CMK (cell line): ENCODE measurements around the gene MYLK2.

Experiments used
- DNase-seq: peaks from one replicate; pipeline ENCODE4 v3.0.0-alpha.2; 2010; ENCODE audit warnings: low read depth

Gene MYLK2

DNA sequence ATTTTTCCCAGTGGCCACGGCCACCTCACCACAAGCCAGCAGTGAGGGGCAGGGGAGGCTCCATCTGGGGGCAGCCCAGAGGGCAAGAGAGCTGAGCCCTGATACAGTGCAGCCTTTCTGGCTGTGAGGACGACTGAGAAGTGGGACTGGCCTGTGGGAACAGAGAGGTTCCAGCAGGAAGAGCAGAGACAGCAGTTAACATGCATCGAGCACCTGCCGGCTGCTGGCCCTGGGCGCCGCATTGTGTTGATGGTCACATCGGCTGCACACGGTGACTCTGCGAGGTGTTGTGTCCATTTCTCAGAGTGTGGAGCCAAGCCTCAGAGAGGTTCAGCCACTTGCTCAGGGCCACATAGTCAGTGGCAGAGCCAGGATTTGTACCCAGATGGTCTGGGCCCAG, 16.4 kb downstream of the MYLK2 start:
- no peak for DNase-seq

DNA sequence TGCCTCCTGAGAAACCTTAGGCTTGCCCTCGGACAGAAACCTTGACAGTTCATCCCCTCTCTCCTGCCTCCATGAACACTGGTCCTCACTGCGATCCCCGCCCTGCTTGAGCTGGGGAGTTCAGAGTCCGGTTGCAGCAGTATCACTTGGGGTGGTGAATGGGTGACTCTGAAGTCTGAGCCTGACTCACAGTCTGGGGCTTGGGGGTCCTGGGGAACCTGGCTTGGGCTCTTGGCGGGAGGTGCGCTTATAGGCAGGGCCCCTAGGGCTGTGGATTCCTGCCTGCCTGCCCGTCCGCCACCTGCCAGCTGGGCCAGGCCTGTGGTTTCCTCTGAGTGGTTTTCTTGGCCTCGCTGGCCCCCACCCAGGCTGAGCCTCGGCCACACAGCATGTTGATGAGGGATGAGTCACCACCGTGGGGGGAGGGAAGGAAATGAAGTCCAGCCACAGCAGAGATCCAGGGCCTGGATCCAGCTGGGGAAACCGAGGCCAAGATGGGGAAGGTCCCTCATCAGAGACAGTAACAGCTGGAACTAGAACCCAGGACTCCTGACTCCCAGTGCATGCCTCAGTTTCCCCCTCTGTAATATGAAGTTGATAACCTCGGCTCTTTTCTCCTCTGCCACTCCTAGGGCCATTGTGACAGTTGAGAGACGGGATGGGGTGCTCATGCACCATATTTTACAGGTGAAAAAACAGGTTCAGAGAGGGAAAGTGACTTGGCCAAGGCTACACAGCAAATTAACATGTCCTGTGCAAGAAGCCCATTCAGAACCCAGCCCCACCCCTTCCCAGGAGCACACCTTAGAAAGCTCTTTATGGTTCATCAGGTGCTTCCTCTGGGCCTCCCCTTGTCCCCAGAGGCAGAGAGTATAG, 17.1 kb downstream of the MYLK2 start:
- DNase-seq, result peak; percentile 32

DNA sequence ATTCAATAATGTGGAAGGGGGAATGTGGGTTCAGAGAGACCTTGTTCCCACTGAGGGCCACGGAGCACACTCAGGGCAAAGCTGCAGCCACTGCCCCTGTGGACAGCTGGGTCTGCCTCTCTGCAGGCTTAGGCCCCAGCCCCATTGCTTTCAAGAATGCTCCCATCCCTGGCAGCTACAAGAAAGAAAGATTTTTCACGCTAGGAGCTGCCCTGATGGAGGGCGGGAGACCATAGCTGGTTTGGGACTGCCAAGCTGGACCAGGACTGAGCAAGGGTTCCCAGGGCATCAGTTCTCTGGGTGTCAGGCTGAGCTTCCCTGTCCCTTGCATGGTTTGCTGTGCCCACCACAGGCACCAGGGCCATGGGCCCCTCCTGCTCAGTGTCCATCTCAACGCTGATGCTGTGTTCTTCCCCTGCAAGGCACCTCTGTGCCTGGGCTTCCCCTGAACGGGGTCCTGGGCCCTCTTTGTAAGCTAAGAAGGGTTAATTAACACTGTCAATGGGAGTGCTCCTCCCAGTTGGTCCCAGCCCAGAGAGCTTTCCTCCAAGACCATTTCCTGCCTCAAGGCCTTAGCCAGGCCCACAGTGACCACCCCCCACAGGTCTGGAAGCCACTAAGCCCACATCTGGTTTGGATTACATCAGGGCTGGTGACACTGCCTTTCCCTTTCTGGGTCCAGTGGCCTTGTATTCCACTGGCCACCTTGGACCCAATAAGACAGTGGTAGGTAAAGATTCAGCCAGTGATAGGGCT, 17.9 kb downstream of the MYLK2 start:
- no peak for DNase-seq

DNA sequence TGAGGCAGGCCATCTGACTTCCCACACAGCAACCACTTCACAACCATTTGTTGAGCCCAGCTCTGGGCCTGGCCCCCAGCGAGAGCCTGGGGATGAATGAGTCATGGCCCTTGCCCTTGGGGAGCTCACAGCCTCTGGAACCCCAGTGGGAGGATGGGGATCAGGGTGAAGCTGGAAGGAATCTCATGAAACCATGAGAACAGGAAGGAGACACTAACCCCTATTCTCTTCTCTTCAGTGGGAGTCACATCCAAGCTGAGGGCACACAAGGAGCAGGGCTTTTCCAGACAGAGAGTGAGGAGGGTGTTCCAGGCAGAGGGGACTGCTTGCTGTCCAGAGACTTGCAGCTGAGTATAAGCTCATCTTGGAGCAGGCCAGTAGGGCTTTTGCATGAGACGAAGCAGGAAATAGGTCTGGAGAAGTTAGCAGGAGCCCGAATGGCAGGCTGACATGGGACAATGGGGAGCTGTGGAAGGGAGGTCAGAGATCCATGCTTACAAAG, 18.8 kb downstream of the MYLK2 start:
- no peak for DNase-seq

DNA sequence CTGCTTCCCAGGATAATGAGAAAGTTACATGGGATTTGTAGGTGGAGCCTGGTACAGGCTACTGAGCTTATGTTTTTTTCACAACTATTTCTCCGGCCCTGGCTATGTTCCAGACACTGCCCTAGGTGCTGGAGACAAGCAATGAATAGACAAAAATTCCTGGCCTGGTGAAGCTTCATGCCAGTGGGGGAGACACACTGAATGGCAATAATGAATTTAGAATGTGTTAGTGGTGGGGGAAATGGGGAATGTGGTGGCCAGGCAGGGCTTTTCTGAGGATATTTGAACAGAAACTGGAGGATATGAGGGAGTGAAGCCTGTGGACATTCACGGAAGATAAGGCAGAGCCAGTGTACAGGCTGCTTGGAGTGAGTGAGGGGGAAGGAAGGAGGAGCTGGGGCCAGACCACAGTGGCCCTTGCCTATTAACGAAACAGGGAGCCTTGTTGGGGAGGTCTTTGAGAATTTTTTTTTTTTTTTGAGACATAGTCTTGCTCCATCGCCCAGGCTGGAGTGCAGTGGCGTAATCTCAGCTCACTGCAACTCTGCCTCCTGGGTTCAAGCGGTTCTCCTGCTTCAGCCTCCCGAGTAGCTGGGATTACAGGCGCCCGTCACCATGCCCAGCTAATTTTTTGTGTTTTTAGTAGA, 19.6 kb downstream of the MYLK2 start:
- DNase-seq, result no peak

DNA sequence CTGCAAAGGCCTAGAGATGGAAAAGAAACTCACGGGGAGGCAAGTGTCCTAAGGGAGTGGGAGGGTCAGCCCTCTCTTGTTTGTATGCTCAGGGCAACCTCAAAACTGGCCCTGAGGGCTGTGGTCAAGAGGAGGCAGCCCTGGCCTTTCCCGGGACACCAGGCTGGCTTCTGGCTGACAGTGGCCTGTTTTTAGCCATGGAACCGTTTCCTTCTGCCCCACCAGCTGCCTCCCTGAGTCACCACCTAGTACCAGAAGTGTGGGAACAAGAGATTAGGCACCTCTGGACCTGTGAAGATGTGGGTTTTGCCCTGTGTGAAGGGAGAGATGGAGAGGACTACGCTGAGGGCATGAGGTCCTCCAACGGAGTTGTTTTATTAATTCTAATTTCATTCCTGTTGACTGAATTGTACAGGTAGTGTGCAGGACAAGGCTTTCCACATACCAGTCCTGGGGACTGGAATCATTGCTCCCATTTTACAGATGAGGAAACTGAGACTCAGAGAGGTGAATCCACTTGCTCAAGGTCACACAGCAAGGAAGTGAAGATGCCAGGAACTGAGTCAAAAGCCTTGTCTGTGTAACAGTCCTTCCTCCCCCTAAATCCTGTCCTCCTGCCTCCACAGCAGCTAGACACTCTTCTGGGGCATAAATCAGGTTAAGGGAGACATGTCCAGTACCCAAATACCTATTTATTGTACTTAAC, 20.8 kb downstream of the MYLK2 start:
- no peak for DNase-seq

DNA sequence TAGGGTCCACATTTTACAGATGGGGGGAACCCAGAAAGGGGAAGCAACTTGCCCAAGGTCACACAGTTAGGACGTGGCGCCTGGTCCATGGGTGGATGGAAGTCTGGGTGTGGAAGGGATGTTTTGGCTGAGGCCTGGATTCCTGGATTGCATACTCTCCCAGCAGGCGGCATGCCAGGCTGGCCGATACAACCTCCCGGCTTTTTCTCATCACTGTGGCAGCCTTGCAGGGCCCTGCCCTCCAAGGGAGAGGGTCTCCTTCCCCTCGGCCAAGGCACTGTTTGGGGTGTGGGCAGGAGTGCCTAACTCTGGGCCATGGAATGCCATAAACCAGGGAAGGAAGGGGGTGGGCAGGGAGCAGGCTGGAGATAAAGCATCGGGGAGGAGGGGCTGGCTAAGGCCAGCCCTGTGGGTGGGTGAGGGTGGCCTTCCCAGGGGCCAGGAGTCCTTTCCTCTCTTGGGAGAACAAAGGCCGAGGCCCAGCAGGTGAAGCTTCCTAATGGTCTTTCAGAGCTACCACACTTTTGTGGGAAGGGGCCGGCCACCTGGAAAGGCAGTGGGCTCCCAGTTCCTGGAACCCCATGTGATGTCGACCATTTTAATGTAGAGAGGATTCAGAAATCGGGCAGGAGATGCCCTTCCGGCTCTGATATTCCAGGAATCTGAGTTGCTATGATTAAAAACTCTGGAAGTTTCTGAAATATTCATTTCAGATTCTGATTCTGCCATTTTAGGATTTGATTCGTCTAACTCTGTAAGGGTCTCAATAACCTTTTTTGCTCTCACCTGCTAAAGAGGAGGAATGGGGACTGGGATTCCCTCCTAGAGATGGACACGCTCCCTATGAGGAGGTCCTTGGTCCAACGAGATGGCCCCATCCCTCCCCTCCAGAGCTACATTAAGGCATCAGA, 22.0 kb downstream of the MYLK2 start:
- DNase-seq, result no peak

DNA sequence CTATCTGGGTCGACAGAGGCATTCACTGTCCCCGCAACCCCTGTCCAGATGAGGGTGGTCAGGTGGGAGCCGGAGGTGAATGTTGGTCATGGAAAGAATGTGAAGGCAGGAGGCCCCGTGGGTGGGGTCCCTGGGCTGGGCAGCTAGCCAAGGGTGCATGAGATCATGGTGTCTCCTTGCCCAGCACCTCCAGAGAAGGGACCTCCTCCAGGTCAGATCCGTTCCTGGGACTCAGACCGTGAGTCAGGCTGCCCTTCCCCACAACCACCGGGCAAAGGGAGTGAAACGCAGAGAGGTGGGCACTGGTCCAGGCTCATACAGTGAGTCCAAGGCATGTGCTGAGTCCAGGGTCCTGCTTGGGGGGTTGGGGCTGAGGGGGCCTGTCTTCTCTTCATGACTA, 22.8 kb downstream of the MYLK2 start:
- DNase-seq, result no peak

DNA sequence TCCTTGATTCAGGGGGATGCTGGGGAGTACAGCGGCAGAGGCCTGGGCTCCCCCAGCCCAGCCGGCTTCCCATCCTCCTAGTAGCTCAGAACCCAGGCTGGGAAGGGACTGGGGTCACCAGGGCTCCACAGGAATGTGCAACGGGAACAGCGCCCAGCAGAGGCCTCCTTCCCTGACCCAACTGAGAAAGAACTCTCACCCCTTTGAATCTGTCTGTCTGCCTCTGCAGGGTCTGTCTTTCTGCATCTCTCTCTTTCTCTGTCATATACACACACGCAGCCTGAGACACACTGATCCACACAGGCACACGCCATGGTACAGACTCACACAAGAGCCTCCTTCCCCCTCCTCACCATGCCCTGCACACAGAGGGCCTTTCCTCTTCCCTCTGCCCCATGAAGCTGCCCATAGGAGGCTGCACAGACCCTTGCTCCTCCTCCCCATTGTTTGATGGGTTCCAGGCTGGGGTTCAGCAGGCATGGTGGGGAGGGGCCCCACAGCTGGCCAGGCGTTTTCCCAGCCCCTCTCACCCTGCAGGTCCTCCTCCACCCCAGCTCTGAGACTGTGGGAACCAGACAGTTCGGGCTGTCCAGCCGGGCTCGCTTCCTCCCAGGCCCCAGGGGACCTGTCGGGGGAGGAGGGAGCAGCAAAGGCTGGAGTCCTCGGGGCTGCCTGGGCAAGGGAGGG, 23.5 kb downstream of the MYLK2 start:
- DNase-seq, result no peak

DNA sequence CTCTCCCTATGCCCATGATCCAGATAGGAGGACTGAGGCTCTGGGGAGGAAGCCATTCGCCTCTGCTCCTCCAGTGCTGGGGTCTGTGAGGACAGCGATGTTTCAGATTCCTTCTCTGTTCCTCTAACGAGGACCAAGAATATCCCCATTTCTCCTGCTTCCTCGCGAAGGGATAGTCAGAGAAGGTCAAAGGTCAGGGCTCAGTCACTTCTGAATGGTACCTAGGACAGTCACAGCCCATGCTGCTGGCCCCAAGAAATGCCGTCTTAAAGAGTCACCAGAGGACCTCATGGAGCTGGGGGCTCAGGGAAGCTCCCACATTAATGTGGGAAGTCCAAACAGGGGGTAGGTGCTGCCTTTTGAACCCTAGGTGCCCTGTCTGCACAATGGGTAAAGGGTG, 24.1 kb downstream of the MYLK2 start:
- DNase-seq, result no peak

DNA sequence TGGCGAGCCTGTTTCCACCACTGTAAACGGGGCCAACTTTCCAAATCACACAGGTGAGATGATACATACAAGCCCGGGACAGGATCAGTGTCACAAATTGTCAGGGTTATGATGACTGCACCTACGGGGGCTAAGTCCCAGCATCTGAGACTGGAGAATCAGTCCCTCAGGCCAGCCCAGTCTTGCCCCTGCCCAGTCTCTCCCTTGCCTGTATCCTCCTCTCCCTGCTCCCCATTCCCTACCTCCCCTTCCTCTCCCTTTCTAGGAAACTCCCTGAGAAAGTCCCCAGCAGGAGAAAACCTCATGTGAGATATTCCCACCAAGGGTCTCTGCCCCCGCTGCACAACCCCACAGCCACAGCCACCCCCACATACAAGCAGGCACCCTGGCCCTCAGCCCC, 24.7 kb downstream of the MYLK2 start:
- no peak for DNase-seq

DNA sequence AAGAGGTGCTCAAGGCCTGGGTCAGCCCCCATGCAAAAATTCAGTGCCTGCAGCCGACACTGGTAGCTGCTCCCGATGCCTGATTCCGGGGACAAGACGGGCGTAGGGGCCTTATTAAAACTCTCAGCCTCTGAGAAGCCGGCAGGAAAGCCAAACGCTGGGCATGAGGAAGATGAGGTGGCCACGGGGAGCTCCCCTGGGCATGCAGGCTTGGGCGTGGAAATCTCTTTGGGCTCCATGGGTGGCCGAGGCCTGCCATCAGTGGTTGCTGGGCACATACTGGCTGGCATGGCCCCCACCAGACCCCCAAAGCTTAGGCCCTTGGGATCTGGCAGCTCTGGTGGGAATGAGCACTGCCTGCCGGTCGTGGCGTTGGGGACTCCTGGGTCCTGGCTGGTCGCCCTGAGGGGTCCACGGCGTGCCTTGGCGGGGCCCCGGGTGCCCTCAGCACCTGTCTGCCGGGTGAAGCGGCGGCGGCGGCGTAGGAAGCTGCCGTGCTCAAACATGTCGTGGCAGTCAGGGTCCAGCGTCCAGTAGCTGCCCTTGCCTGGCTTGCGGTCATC, 25.7 kb downstream of the MYLK2 start:
- DNase-seq, result no peak

DNA sequence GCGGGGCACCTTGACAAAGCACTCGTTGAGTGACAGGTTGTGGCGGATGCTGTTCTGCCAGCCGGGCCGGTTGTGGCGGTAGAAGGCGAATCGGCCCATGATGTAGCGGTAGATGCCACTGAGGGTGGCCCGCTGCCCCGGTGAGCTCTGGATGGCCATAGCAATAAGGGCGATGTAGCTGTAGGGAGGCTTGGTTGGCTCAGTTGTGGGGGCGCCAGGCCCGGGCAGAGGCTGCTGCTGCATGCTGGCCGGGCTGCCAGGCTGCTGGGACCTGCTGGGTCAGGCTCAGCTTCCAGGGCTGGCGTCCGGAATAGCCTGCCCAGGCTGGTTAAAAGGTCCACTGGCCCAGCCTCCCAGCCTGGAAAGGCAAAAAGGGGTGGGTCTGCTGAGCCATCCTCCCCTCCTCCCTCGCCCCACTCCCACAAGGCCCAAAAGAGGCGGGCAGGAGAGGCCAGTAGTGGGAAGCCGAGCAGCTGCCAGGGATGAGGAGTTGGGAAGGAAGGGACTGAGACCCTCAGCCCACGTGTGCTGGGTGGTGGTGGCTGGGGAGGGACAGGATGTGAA, 26.2 kb downstream of the MYLK2 start, which contains the start of gene FOXS1:
TSS of gene FOXS1 (minus strand) at position 305 of the 564 bp plus-strand sequence. CDS start at position 243, 62 bp downstream.
- no peak for DNase-seq

DNA sequence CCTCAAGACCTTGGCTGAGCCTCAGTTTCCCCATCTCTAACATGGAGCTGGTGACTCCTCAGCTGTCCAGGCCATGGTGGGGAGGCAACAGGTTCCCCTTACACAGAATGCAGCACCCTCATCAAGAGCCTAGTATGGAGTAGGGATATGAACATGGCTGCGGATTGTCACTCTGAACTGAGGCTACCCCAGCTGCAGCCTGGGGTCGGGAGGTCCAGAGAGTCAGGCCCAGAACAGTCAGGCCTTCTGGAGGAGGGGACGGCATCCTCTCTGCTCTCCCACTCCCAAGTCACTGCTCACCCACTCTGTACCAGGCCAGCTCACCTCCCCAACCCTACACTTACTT, 27.6 kb downstream of the MYLK2 start:
- no peak for DNase-seq

DNA sequence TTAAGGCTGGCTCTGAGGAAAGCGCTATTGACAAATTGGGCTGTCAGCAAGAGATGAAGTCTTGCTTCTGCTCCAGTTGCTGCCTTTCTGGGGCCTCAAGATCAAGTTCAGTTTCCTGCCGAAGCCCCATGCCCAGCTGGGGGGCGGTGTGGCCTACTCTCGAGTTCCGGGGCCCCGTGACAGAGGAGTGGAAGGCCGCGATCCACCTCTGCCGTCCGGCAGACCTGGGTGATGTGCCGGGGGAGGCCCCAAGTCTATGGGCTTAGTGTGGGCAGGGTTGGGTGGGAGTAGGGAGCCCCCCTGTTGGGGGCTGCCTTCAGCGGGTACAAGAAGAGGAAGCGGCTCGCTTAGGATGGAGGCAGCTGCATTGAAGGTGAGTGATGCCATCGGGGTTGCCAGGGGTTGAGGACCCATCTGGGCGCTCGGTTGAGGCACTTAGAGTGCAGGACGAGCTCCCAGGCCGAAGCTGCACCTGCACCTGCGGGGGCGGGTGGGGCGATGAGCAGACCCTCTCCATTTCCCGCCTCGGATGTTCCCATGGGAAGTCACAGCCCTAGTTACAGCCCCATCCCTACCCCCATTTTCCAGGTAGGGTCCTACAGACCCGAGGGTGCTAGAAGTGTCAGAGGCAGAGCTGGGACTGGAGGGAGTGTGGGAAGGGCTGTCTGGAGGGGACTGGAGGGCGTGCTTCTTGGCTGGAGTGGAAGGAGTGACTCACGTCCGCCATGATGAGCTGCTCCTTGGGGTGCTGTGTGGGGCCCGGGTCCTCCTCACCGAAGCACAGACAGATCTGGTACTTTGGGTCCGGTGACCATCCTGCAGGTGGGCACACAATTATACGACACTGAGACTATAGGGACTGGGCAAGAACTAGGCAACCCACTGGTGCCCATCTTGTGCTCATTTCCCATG, 29.2 kb downstream of the MYLK2 start:
- DNase-seq, result no peak

DNA sequence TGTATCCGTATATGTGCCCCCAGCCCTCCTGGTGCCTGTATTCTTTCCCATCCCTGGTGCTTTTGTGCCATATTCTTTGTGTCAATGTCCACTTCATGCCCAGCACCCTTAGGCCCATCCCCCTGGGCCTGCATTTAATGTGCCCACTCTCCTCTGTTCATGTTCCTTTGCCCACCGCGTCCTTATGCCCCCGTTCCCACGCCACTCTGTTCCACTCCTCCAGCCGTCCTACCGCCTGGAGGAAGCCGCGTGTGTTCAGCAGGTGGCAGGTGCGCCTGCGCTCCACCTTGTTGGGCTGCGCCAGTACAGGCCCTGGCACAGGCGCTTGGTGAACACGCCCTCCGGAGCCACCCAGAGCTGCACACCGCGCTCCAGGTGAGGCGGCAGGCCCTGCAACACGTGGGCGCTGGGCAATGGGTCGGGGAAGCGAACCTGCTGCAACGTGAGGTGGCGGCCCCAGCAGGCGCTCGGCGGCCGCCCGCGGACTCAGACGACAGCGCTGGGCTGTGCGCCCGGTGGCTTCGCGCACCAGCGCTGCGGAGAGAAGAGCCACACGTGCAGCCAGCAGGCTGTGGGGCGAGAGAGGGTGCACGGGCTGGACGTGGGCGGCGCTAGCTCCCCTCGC, 30.3 kb downstream of the MYLK2 start:
- no peak for DNase-seq

DNA sequence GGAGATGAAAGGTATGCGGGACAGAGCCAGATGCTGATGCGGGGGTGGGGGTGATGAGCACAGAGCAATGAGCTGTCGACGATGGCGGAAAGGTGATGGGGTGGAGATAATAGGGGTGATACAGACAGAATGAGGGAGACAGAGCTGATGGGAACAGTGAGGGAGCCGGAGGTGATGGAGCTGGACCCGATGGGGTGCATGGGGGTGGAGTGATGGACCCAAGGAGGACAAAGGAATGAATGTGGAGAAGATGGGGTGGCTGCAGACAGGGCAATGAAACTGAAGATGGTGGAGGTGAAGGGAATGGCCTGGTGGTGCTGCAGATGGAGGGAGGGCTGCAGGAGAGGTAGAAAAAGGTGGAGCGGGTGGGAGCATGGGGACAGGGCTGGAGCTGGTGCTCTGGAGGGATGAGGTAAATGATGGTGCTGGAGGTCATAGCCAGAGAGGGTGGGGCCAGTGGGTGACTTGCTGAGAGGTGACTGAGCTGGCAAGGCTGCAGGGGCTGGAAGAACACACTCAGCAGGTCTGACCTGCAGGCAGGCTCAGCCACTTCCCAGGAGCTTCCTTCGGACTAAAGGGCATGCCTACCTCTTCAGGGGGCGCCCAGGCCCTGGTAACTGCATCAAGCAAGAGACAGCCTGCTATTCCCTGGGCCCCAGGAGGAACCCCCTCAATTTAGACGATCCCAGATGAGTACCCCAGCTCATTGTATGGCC, 32.2 kb downstream of the MYLK2 start:
- no peak for DNase-seq
